IMR-90 (cell line): Measurements from ENCODE around the gene TMCC3. TPM values are rescaled to one million over a fixed set of nuclear protein-coding genes. Genes with fewer than 3 reads are reported as not detected.

Experiments
- ATAC-seq: fragments of 200-7000 bp; cut with Tn5 transposase; 2 replicates; pipeline ENCODE4 v1.9.1; 2020; ENCODE audit warnings: low read depth, mild to moderate bottlenecking, moderate library complexity
- BruUV-seq: library from RNA; stranded (reverse); fragments of 400-500 nt; replicated peaks from 2 replicates; lab custom pipeline; 2021; lab: Mats Ljungman, UMichigan
- CTCF ChIA-PET: fragments of 300-600 bp; formaldehyde crosslinking; extraction: SDS; loops from one replicate; lab custom pipeline; 2021; ENCODE audit warnings: antibody characterized with exemption; lab: Yijun Ruan, JAX
- POLR2A ChIA-PET: fragments of 300-600 bp; sonication (Branson Sonifier 250); formaldehyde crosslinking; loops from one replicate; lab custom pipeline; 2022; ENCODE audit warnings: antibody characterized with exemption; ENCODE audit not compliant: unreplicated experiment; lab: Charles Lee
- DNase-seq: peaks from one replicate; pipeline ENCODE4 v3.0.0; 2013
- H2AFZ ChIP-seq: replicated peaks from 2 replicates; pipeline ENCODE3; 2013; ENCODE audit warnings: low read length, mild to moderate bottlenecking; ENCODE audit not compliant: poor library complexity
- H2AK5ac ChIP-seq: 2 replicates; pipeline ENCODE4 v1.6.1; 2013; ENCODE audit warnings: low read depth, low read length, inconsistent platforms
- H2AK9ac ChIP-seq: replicated peaks from 2 replicates; pipeline ENCODE3; 2013; ENCODE audit warnings: mild to moderate bottlenecking, low read depth, low read length, moderate library complexity; ENCODE audit not compliant: poor library complexity
- H2BK120ac ChIP-seq: 2 replicates; pipeline ENCODE4 v1.6.1; 2013; ENCODE audit warnings: low read depth, low read length, inconsistent platforms
- H2BK15ac ChIP-seq: 3 replicates; pipeline ENCODE4 v1.6.1; 2013; ENCODE audit warnings: low read depth, low read length, inconsistent platforms
- H2BK20ac ChIP-seq: 2 replicates; pipeline ENCODE4 v1.6.1; 2013; ENCODE audit warnings: low read depth, mild to moderate bottlenecking, inconsistent platforms, low read length, moderate library complexity
- H2BK5ac ChIP-seq: 2 replicates; pipeline ENCODE4 v1.6.1; 2013; ENCODE audit warnings: mild to moderate bottlenecking, low read depth, low read length, inconsistent platforms; ENCODE audit not compliant: poor library complexity, severe bottlenecking
- H3K14ac ChIP-seq: replicated peaks from 2 replicates; pipeline ENCODE4 v1.6.1; 2013; ENCODE audit warnings: low read depth, low read length, inconsistent platforms
- H3K18ac ChIP-seq: 2 replicates; pipeline ENCODE4 v1.6.1; 2013; ENCODE audit warnings: low read depth, low read length, control low read depth
- H3K23ac ChIP-seq: 2 replicates; pipeline ENCODE4 v1.6.1; 2013; ENCODE audit warnings: low read depth, low read length, inconsistent platforms
- H3K27ac ChIP-seq: 2 replicates; pipeline ENCODE4 v1.5.1; 2013; ENCODE audit warnings: mild to moderate bottlenecking, control low read depth, low read length; ENCODE audit not compliant: insufficient read depth
- H3K27me3 ChIP-seq: 2 replicates; pipeline ENCODE4 v1.6.1; 2013; ENCODE audit warnings: low read length; ENCODE audit not compliant: control insufficient read depth, insufficient read depth
- H3K36me3 ChIP-seq: 2 replicates; pipeline ENCODE4 v1.6.1; 2013; ENCODE audit warnings: low read length, mixed read lengths; ENCODE audit not compliant: control insufficient read depth, insufficient read depth
- H3K4ac ChIP-seq: 2 replicates; pipeline ENCODE4 v1.6.1; 2013; ENCODE audit warnings: low read depth, low read length, inconsistent platforms
- H3K4me1 ChIP-seq: 2 replicates; pipeline ENCODE4 v1.6.1; 2013; ENCODE audit warnings: low read length, mixed read lengths; ENCODE audit not compliant: control insufficient read depth, insufficient read depth
- H3K4me2 ChIP-seq: 2 replicates; pipeline ENCODE4 v1.6.1; 2013; ENCODE audit warnings: low read depth, mild to moderate bottlenecking, control low read depth, low read length, moderate library complexity
- H3K4me3 ChIP-seq: 2 replicates; pipeline ENCODE4 v1.5.1; 2013; ENCODE audit warnings: low read depth, mild to moderate bottlenecking, control low read depth, low read length, moderate library complexity; ENCODE audit not compliant: insufficient read depth
- H3K56ac ChIP-seq: 2 replicates; pipeline ENCODE4 v1.6.1; 2013; ENCODE audit warnings: low read length, inconsistent platforms; ENCODE audit not compliant: insufficient read depth; ENCODE audit errors: extremely low read depth
- H3K79me1 ChIP-seq, 2 experiments: 2 replicates each; pipeline ENCODE4 v1.6.1; 2013; ENCODE audit warnings: low read length in 2 of 2, inconsistent platforms in 1 of 2, low read depth in 1 of 2
- H3K9ac ChIP-seq: 2 replicates; pipeline ENCODE4 v1.6.1; 2013; ENCODE audit warnings: low read depth, low read length, control low read depth
- H3K9me1 ChIP-seq: 2 replicates; pipeline ENCODE4 v1.6.1; 2013; ENCODE audit warnings: low read length, inconsistent platforms; ENCODE audit not compliant: insufficient read depth
- H3K9me3 ChIP-seq: 2 replicates; pipeline ENCODE4 v1.6.1; 2013; ENCODE audit warnings: low read length; ENCODE audit not compliant: control insufficient read depth, insufficient read depth
- H4K20me1 ChIP-seq: 2 replicates; pipeline ENCODE4 v1.6.1; 2013; ENCODE audit warnings: low read length, inconsistent platforms; ENCODE audit not compliant: insufficient read depth
- H4K5ac ChIP-seq: 2 replicates; pipeline ENCODE4 v1.6.1; 2013; ENCODE audit warnings: mild to moderate bottlenecking, low read depth, low read length, control low read depth
- H4K8ac ChIP-seq, 2 experiments: 2 replicates each; pipeline ENCODE4 v1.6.1; 2013; ENCODE audit warnings: low read depth in 2 of 2, low read length in 2 of 2, control low read depth in 1 of 2, inconsistent platforms in 1 of 2
- H4K91ac ChIP-seq: 2 replicates; pipeline ENCODE4 v1.6.1; 2013; ENCODE audit warnings: low read depth, low read length, inconsistent platforms; ENCODE audit not compliant: insufficient read depth
- BHLHE40 ChIP-seq: fragments of 150-350 bp; IDR thresholded peaks from 2 replicates; pipeline ENCODE4 v1.6.1; 2016; ENCODE audit warnings: mild to moderate bottlenecking, low read depth, low read length
- CEBPB ChIP-seq: IDR thresholded peaks from 2 replicates; pipeline ENCODE4 v1.6.1; 2012; ENCODE audit warnings: low read depth, low read length, improper control_type of control experiment
- CHD1 ChIP-seq: IDR thresholded peaks from 2 replicates; pipeline ENCODE4 v1.6.1; 2012; ENCODE audit warnings: low read depth, low read length, improper control_type of control experiment
- CTCF ChIP-seq: conservative IDR thresholded peaks from 2 replicates; pipeline ENCODE4 v1.5.1; 2012; ENCODE audit warnings: mild to moderate bottlenecking, low read depth, low read length, improper control_type of control experiment
- ELK1 ChIP-seq: fragments of 150-350 bp; IDR thresholded peaks from 2 replicates; pipeline ENCODE4 v1.6.1; 2016; ENCODE audit warnings: low read depth, mild to moderate bottlenecking, low read length, moderate library complexity, borderline replicate concordance
- FOS ChIP-seq: fragments of 150-350 bp; IDR thresholded peaks from 2 replicates; pipeline ENCODE4 v1.6.1; 2016; ENCODE audit warnings: low read depth, low read length
- MAFK ChIP-seq: IDR thresholded peaks from 2 replicates; pipeline ENCODE4 v1.6.1; 2012; ENCODE audit warnings: low read depth, low read length, improper control_type of control experiment
- MAZ ChIP-seq: IDR thresholded peaks from 2 replicates; pipeline ENCODE4 v1.6.1; 2012; ENCODE audit warnings: low read depth, mild to moderate bottlenecking, low read length, improper control_type of control experiment, moderate library complexity, borderline replicate concordance
- MXI1 ChIP-seq: IDR thresholded peaks from 2 replicates; pipeline ENCODE4 v1.6.1; 2012; ENCODE audit warnings: low read depth, mild to moderate bottlenecking, low read length, moderate library complexity, borderline replicate concordance
- NFE2L2 ChIP-seq: fragments of 150-350 bp; IDR thresholded peaks from 2 replicates; pipeline ENCODE4 v1.6.1; 2016; ENCODE audit warnings: low read depth, mild to moderate bottlenecking, low read length
- RAD21 ChIP-seq: IDR thresholded peaks from 2 replicates; pipeline ENCODE4 v1.6.1; 2012; ENCODE audit warnings: low read length, improper control_type of control experiment
- RCOR1 ChIP-seq: IDR thresholded peaks from 2 replicates; pipeline ENCODE4 v1.6.1; 2012; ENCODE audit warnings: mild to moderate bottlenecking, low read length, improper control_type of control experiment; ENCODE audit not compliant: insufficient replicate concordance
- RFX5 ChIP-seq: IDR thresholded peaks from 2 replicates; pipeline ENCODE4 v1.8.0; 2012; ENCODE audit warnings: low read depth, mild to moderate bottlenecking, low read length, moderate library complexity
- SMC3 ChIP-seq: fragments of 150-350 bp; IDR thresholded peaks from 2 replicates; pipeline ENCODE4 v1.6.1; 2016; ENCODE audit warnings: low read depth, mild to moderate bottlenecking, antibody characterized with exemption, low read length, moderate library complexity
- USF2 ChIP-seq: fragments of 150-350 bp; IDR thresholded peaks from 2 replicates; pipeline ENCODE4 v1.6.1; 2017; ENCODE audit warnings: mild to moderate bottlenecking, antibody characterized with exemption, low read length, low read depth
- dilution Hi-C: fragments of 300-500 bp; cut with HindIII; formaldehyde crosslinking; loops from one replicate; pipeline ENCODE4 v1.14.3; 2018; ENCODE audit warnings: low sequenced_read_pairs; ENCODE audit not compliant: unreplicated experiment
- in situ Hi-C: fragments of 300-500 bp; cut with MboI; formaldehyde crosslinking; loops from 3 replicates; pipeline ENCODE4 v1.14.3; 2019; ENCODE audit warnings: low sequenced_read_pairs, inconsistent platforms, mixed read lengths
- intact Hi-C: fragments of 100-400 bp; cut with micrococcal nuclease; formaldehyde crosslinking; loops from 2 replicates; pipeline ENCODE4 v1.10.0; 2022
- polyA plus RNA-seq, 3 experiments: library from polyadenylated mRNA; depleted of rRNA; stranded (reverse); fragments of >200 nt; gene quantifications; 2 replicates each; pipeline ENCODE4 v1.2.3, GENCODE V29; 2012; ENCODE audit warnings: low replicate concordance in 1 of 3
- total RNA-seq: library from RNA; depleted of rRNA; stranded (reverse); fragments of >200 nt; gene quantifications from 2 replicates; pipeline ENCODE4 v1.2.3, GENCODE V29; 2012

The TMCC3 gene
- total and polyA plus RNA-seq, 2 of the 4 experiments (the other 2 are of a cell fraction) = 0.14 to 0.36 TPM

GRCh38 chr12:94697631-94698030, 47.3 kb upstream of the TMCC3 start:
- H3K9ac ChIP-seq = no peak overlapping the region
- no peak overlapping the region for H2AK5ac ChIP-seq
- ATAC-seq (no peak), DNase-seq (no peak)
- ChIA-PET POLR2A (no interaction called here), CTCF (no interaction called here)
- H2BK15ac ChIP-seq = no peak overlapping the region
- BruUV-seq = no TSS peak
- no peaks in the 10 kb centered on the region for H3K9me3 ChIP-seq
- no peak overlapping the region for H3K18ac ChIP-seq
- no peak overlapping the region for H2AFZ ChIP-seq
- no peaks in the 10 kb centered on the region for H3K9me1 ChIP-seq
- no peak overlapping the region for H2BK120ac ChIP-seq
- no peaks in the 10 kb centered on the region for H3K4me1 ChIP-seq
- TF ChIP-seq ELK1 = no peak
- TF ChIP-seq FOS = no peak
- no peak for TF ChIP-seq CTCF
- TF ChIP-seq SMC3 = no peak
- no peak for TF ChIP-seq CHD1
- no peak for TF ChIP-seq RAD21
- no peak for TF ChIP-seq USF2
- no peak for TF ChIP-seq RFX5
- no peak for TF ChIP-seq MAFK
- no peak for TF ChIP-seq NFE2L2
- TF ChIP-seq CEBPB = no peak
- no peak for TF ChIP-seq BHLHE40
- TF ChIP-seq MXI1 = no peak
- TF ChIP-seq MAZ = no peak
- TF ChIP-seq RCOR1 = no peak
- no peak overlapping the region for H3K27ac ChIP-seq
- H3K4ac ChIP-seq = no peak overlapping the region
- no peak overlapping the region for H2AK9ac ChIP-seq
- in situ Hi-C loops = no loop called here
- H4K20me1 ChIP-seq = no peaks in the 10 kb centered on the region
- H2BK20ac ChIP-seq = no peak overlapping the region
- intact Hi-C loops = no loop called here
- no peak overlapping the region for H2BK5ac ChIP-seq
- H3K27me3 ChIP-seq = peaks cover 21% of the 10 kb centered on the region
- H3K14ac ChIP-seq = no peak overlapping the region
- no peaks in the 10 kb centered on the region for H3K79me1 ChIP-seq
- dilution Hi-C loops = no loop called here
- no peak overlapping the region for H3K23ac ChIP-seq
- H4K5ac ChIP-seq = no peak overlapping the region
- no peaks in the 10 kb centered on the region for H3K36me3 ChIP-seq
- no peak overlapping the region for H4K91ac ChIP-seq
- H4K8ac ChIP-seq = no peak overlapping the region
- no peak overlapping the region for H3K56ac ChIP-seq
- no peak overlapping the region for H3K4me3 ChIP-seq
- H3K4me2 ChIP-seq = no peak overlapping the region
